Neural progenitor cell (in vitro differentiated cells): ENCODE data around the gene UCP3.

Source experiments
- CTCF ChIP-seq: fragments of 200-600 bp; sonication (generic); IDR thresholded peaks from 2 replicates; pipeline ENCODE4 v1.5.1; 2017; ENCODE audit warnings: antibody characterized with exemption, mild to moderate bottlenecking
- EZH2 ChIP-seq: fragments of 200-600 bp; sonication (generic); IDR thresholded peaks from 2 replicates; pipeline ENCODE4 v1.6.1; 2017; ENCODE audit warnings: antibody characterized with exemption, mild to moderate bottlenecking, moderate library complexity
- EZH2phosphoT487 ChIP-seq: fragments of 200-600 bp; sonication (generic); IDR thresholded peaks from 2 replicates; pipeline ENCODE4 v1.6.1; 2017; ENCODE audit warnings: antibody characterized with exemption

- no peak for TF ChIP-seq CTCF
- TF ChIP-seq EZH2: no peak
- TF ChIP-seq EZH2phosphoT487: no peak
These were observed 26.4 kb upstream of the UCP3 start for GRCh38 chr11:74035264-74035663.
